Measurements from ENCODE around the gene NKD1.

The NKD1 gene

DNA sequence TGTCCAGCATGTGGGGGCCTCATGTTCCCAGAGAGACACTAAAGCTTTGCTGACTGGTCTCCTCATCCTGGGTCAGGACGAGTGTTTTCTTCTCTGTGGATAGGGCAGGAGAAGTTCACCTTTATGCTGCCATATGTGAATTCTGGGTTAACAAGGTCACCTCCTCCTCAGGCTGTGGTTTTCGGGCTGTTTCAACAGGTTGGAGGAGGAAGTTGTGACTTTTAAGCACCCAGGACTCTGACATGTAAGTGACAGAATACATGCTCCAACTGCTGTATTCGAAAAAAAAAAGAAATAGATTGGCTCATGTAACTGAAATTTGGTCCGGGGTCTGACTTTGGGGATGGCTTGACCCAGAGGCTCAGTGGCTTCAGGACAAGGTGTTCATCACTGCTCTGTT, 78.7 kb downstream of the NKD1 start:
- no peak for TF ChIP-seq REST (IDR thresholded peaks at IDR 0.05; ENCODE audit: insufficient read depth in 1 of 2, low read depth in 2 of 2, low read length in 2 of 2)
- TF ChIP-seq TAF1 (IDR thresholded peaks at IDR 0.05; ENCODE audit: borderline replicate concordance, insufficient read depth, low read length) = no peak
- no peak for TF ChIP-seq POLR2AphosphoS5 (IDR thresholded peaks at IDR 0.05; ENCODE audit: low read depth, low read length)
- no peak for TF ChIP-seq SIN3A (IDR thresholded peaks at IDR 0.05; ENCODE audit: borderline replicate concordance, insufficient read depth, low read length)

GRCh38 chr16:50627419-50627818, 79.2 kb downstream of the NKD1 start:
- no peak for TF ChIP-seq SIN3A (IDR thresholded peaks at IDR 0.05; ENCODE audit: borderline replicate concordance, insufficient read depth, low read length)
- no peak for TF ChIP-seq TAF1 (IDR thresholded peaks at IDR 0.05; ENCODE audit: borderline replicate concordance, insufficient read depth, low read length)
- TF ChIP-seq POLR2AphosphoS5 (IDR thresholded peaks at IDR 0.05; ENCODE audit: low read depth, low read length) = no peak
- TF ChIP-seq REST (IDR thresholded peaks at IDR 0.05; ENCODE audit: insufficient read depth in 1 of 2, low read depth in 2 of 2, low read length in 2 of 2) = no peak
- TF ChIP-seq FOXP2 (optimal IDR thresholded peaks at IDR 0.05; ENCODE audit: borderline replicate concordance, extremely low read depth, extremely low read length, insufficient read depth) = no peak

- TF ChIP-seq SIN3A (IDR thresholded peaks at IDR 0.05; ENCODE audit: borderline replicate concordance, insufficient read depth, low read length) (no peak), POLR2AphosphoS5 (IDR thresholded peaks at IDR 0.05; ENCODE audit: low read depth, low read length) (no peak), REST (IDR thresholded peaks at IDR 0.05; ENCODE audit: insufficient read depth in 1 of 2, low read depth in 2 of 2, low read length in 2 of 2) (no peak), TAF1 (IDR thresholded peaks at IDR 0.05; ENCODE audit: borderline replicate concordance, insufficient read depth, low read length) (no peak), FOXP2 (optimal IDR thresholded peaks at IDR 0.05; ENCODE audit: borderline replicate concordance, extremely low read depth, extremely low read length, insufficient read depth) (no peak)
Observed at GRCh38 chr16:50628156-50628802, 80.1 kb downstream of the NKD1 start.

DNA sequence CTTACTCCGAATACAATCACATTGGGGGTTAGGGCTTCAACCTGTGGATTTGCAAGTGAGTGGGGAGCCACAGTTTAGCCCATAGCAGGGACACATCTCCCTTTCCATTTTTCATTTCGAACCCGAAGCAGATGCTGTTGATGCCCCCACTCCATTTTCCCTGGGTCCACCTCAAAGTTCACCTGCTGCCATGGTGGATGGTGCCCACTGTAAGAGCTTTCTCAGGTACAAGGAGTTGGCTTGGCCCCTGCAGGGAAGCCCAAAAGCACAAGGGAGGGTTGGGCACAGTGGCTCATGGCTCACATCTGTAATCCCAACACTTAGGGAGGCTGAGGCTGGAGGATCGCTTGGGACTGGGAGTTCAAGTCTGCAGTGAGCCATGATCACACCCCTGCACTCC, 81.1 kb downstream of the NKD1 start:
- TF ChIP-seq POLR2AphosphoS5 (IDR thresholded peaks at IDR 0.05; ENCODE audit: low read depth, low read length) (no peak), SIN3A (IDR thresholded peaks at IDR 0.05; ENCODE audit: borderline replicate concordance, insufficient read depth, low read length) (no peak), TAF1 (IDR thresholded peaks at IDR 0.05; ENCODE audit: borderline replicate concordance, insufficient read depth, low read length) (no peak), FOXP2 (optimal IDR thresholded peaks at IDR 0.05; ENCODE audit: borderline replicate concordance, extremely low read depth, extremely low read length, insufficient read depth) (no peak), REST (IDR thresholded peaks at IDR 0.05; ENCODE audit: insufficient read depth in 1 of 2, low read depth in 2 of 2, low read length in 2 of 2) (no peak)
